Mesendoderm (in vitro differentiated cells): ENCODE measurements around the gene STK40.

Experiments
- DNase-seq: peaks from one replicate; pipeline ENCODE4 v3.0.0; 2013
- H2AK5ac ChIP-seq: 2 replicates; pipeline ENCODE4 v1.6.1; 2013; ENCODE audit warnings: low read length, inconsistent platforms
- H2BK120ac ChIP-seq: 2 replicates; pipeline ENCODE4 v1.6.1; 2013; ENCODE audit warnings: low read depth, mild to moderate bottlenecking, low read length, moderate library complexity, mixed read lengths
- H2BK15ac ChIP-seq: replicated peaks from 2 replicates; pipeline ENCODE4 v1.6.1; 2013; ENCODE audit warnings: low read depth, mild to moderate bottlenecking, moderate library complexity
- H2BK5ac ChIP-seq: 2 replicates; pipeline ENCODE4 v1.6.1; 2013; ENCODE audit warnings: low read length, inconsistent platforms
- H3K18ac ChIP-seq: 2 replicates; pipeline ENCODE4 v1.6.1; 2013; ENCODE audit warnings: mild to moderate bottlenecking, low read length, mixed read lengths
- H3K23ac ChIP-seq: one replicate; pipeline ENCODE4 v1.6.1; 2013; ENCODE audit warnings: low read length
- H3K27ac ChIP-seq: 2 replicates; pipeline ENCODE4 v1.5.1; 2013; ENCODE audit warnings: low read depth, mild to moderate bottlenecking, inconsistent platforms, low read length, moderate library complexity
- H3K27me3 ChIP-seq: 2 replicates; pipeline ENCODE4 v1.6.1; 2013; ENCODE audit warnings: low read length, control low read depth, mild to moderate bottlenecking, inconsistent platforms; ENCODE audit not compliant: insufficient read depth, poor library complexity
- H3K36me3 ChIP-seq: 2 replicates; pipeline ENCODE4 v1.6.1; 2013; ENCODE audit warnings: low read length, inconsistent platforms; ENCODE audit not compliant: control insufficient read depth, insufficient read depth
- H3K4ac ChIP-seq: one replicate; pipeline ENCODE4 v1.6.1; 2013; ENCODE audit warnings: low read depth, mild to moderate bottlenecking, low read length, moderate library complexity
- H3K4me1 ChIP-seq: 2 replicates; pipeline ENCODE4 v1.6.1; 2013; ENCODE audit warnings: low read depth, low read length, inconsistent platforms; ENCODE audit not compliant: control insufficient read depth
- H3K4me2 ChIP-seq: 2 replicates; pipeline ENCODE4 v1.6.1; 2013; ENCODE audit warnings: low read length
- H3K4me3 ChIP-seq: 2 replicates; pipeline ENCODE4 v1.5.1; 2013; ENCODE audit warnings: mild to moderate bottlenecking, low read length
- H3K56ac ChIP-seq: one replicate; pipeline ENCODE4 v1.6.1; 2013; ENCODE audit warnings: low read length
- H3K79me1 ChIP-seq: 2 replicates; pipeline ENCODE4 v1.6.1; 2013; ENCODE audit warnings: low read length, inconsistent platforms
- H3K79me2 ChIP-seq: 2 replicates; pipeline ENCODE4 v1.6.1; 2013; ENCODE audit warnings: mild to moderate bottlenecking, low read length; ENCODE audit not compliant: control insufficient read depth, insufficient read depth
- H3K9ac ChIP-seq: 2 replicates; pipeline ENCODE4 v1.6.1; 2013; ENCODE audit warnings: low read length, inconsistent platforms
- H4K5ac ChIP-seq: one replicate; pipeline ENCODE4 v1.6.1; 2013; ENCODE audit warnings: low read length
- H4K8ac ChIP-seq: one replicate; pipeline ENCODE4 v1.6.1; 2013; ENCODE audit warnings: low read depth, mild to moderate bottlenecking, control low read depth, low read length, moderate library complexity
- WGBS: extraction: QIAGEN DNeasy Blood & Tissue Kit; methylation state at CpG from one replicate; pipeline ENCODE4 v1.1.7; 2013; ENCODE audit warnings: low lambda C conversion rate, missing lambda C conversion rate; ENCODE audit not compliant: insufficient coverage; ENCODE audit errors: extremely low coverage; 5-methylcytosine and 5-hydroxymethylcytosine counted together

STK40 gene

GRCh38 chr1:36350659-36351226 lies 35.0 kb downstream of the STK40 start:
- Histone ChIP-seq H2BK5ac (no peak overlapping the region), H4K5ac (no peak overlapping the region), H3K4me2 (no peak overlapping the region), H3K79me1 (no peaks in the 10 kb centered on the region), H2BK120ac (no peak overlapping the region), H3K79me2 (no peaks in the 10 kb centered on the region), H3K27me3 (no peaks in the 10 kb centered on the region), H3K9ac (no peak overlapping the region), H3K4me3 (no peak overlapping the region), H3K4ac (no peak overlapping the region), H3K56ac (no peak overlapping the region), H4K8ac (no peak overlapping the region), H2BK15ac (no peak overlapping the region), H3K18ac (no peak overlapping the region), H2AK5ac (no peak overlapping the region), H3K27ac (no peak overlapping the region), H3K23ac (no peak overlapping the region), H3K4me1 (no peaks in the 10 kb centered on the region), H3K36me3 (peaks cover 17% of the 10 kb centered on the region)
- DNase-seq, result peak; percentile 35
- no CpG with 5 or more reads among the region's 13 CpGs for WGBS

- Histone ChIP-seq H3K79me1 (no peaks in the 10 kb centered on the region), H3K56ac (no peak overlapping the region), H3K4me3 (no peak overlapping the region), H3K4me2 (no peak overlapping the region), H3K27me3 (no peaks in the 10 kb centered on the region), H3K36me3 (peaks cover 16% of the 10 kb centered on the region), H2BK15ac (no peak overlapping the region), H3K18ac (no peak overlapping the region), H3K4me1 (no peaks in the 10 kb centered on the region), H2BK5ac (no peak overlapping the region), H2BK120ac (no peak overlapping the region), H4K8ac (no peak overlapping the region), H3K79me2 (no peaks in the 10 kb centered on the region), H3K9ac (no peak overlapping the region), H4K5ac (no peak overlapping the region), H3K27ac (no peak overlapping the region), H3K23ac (no peak overlapping the region), H3K4ac (no peak overlapping the region), H2AK5ac (no peak overlapping the region)
- no CpG with 5 or more reads among the region's 16 CpGs for WGBS
- DNase-seq, result no peak
These were observed 35.9 kb downstream of the STK40 start for GRCh38 chr1:36349839-36350238.

- H2BK5ac ChIP-seq, result no peak overlapping the region
- H4K5ac ChIP-seq, result no peak overlapping the region
- no peaks in the 10 kb centered on the region for H3K79me1 ChIP-seq
- no peak overlapping the region for H3K4ac ChIP-seq
- no peak overlapping the region for H4K8ac ChIP-seq
- no peak overlapping the region for H3K4me2 ChIP-seq
- H2AK5ac ChIP-seq, result no peak overlapping the region
- no peaks in the 10 kb centered on the region for H3K4me1 ChIP-seq
- peaks cover 13% of the 10 kb centered on the region for H3K36me3 ChIP-seq
- no peak overlapping the region for H3K23ac ChIP-seq
- no peak overlapping the region for H3K9ac ChIP-seq
- H3K27me3 ChIP-seq, result no peaks in the 10 kb centered on the region
- H2BK15ac ChIP-seq, result no peak overlapping the region
- no peak overlapping the region for H3K18ac ChIP-seq
- H3K4me3 ChIP-seq, result no peak overlapping the region
- H3K27ac ChIP-seq, result no peak overlapping the region
- H2BK120ac ChIP-seq, result no peak overlapping the region
- no CpG with 5 or more reads among the region's 7 CpGs for WGBS
- H3K79me2 ChIP-seq, result no peaks in the 10 kb centered on the region
- no peak overlapping the region for H3K56ac ChIP-seq
- no peak for DNase-seq
These were observed 36.5 kb downstream of the STK40 start for GRCh38 chr1:36349241-36349671.

- Histone ChIP-seq H2BK15ac (no peak overlapping the region), H2BK120ac (no peak overlapping the region), H3K4me2 (no peak overlapping the region), H3K27me3 (no peaks in the 10 kb centered on the region), H3K56ac (no peak overlapping the region), H4K8ac (no peak overlapping the region), H3K79me2 (no peaks in the 10 kb centered on the region), H3K18ac (no peak overlapping the region), H3K4me3 (no peak overlapping the region), H2AK5ac (no peak overlapping the region), H3K4ac (no peak overlapping the region), H3K36me3 (peaks cover 10% of the 10 kb centered on the region), H3K27ac (no peak overlapping the region), H3K9ac (no peak overlapping the region), H3K79me1 (no peaks in the 10 kb centered on the region), H2BK5ac (no peak overlapping the region), H4K5ac (no peak overlapping the region), H3K4me1 (no peaks in the 10 kb centered on the region), H3K23ac (no peak overlapping the region)
- WGBS, result no CpG with 5 or more reads among the region's 8 CpGs
- no peak for DNase-seq
These were observed 38.9 kb downstream of the STK40 start for GRCh38 chr1:36346741-36347370.

- Histone ChIP-seq H3K36me3 (peaks cover 10% of the 10 kb centered on the region), H2BK5ac (no peak overlapping the region), H2BK15ac (no peak overlapping the region), H3K27me3 (no peaks in the 10 kb centered on the region), H3K79me1 (no peaks in the 10 kb centered on the region), H2AK5ac (no peak overlapping the region), H3K56ac (no peak overlapping the region), H3K23ac (no peak overlapping the region), H4K8ac (no peak overlapping the region), H3K4ac (no peak overlapping the region), H4K5ac (no peak overlapping the region), H3K79me2 (no peaks in the 10 kb centered on the region), H3K27ac (no peak overlapping the region), H3K9ac (no peak overlapping the region), H3K4me3 (no peak overlapping the region), H2BK120ac (no peak overlapping the region), H3K4me2 (no peak overlapping the region), H3K18ac (no peak overlapping the region), H3K4me1 (no peaks in the 10 kb centered on the region)
- DNase-seq, result no peak
- no CpG with 5 or more reads among the region's 7 CpGs for WGBS
These were observed 40.4 kb downstream of the STK40 start for GRCh38 chr1:36345353-36345752.

GRCh38 chr1:36344395-36344680 lies 41.4 kb downstream of the STK40 start:
- no peak overlapping the region for H3K56ac ChIP-seq
- no peak overlapping the region for H2BK15ac ChIP-seq
- H3K27me3 ChIP-seq, result no peaks in the 10 kb centered on the region
- H3K18ac ChIP-seq, result no peak overlapping the region
- no peak overlapping the region for H4K8ac ChIP-seq
- no peak overlapping the region for H2BK120ac ChIP-seq
- no CpG with 5 or more reads among the region's 8 CpGs for WGBS
- DNase-seq, result no peak
- no peak overlapping the region for H3K4me2 ChIP-seq
- H2AK5ac ChIP-seq, result no peak overlapping the region
- H2BK5ac ChIP-seq, result no peak overlapping the region
- H3K27ac ChIP-seq, result no peak overlapping the region
- H4K5ac ChIP-seq, result no peak overlapping the region
- no peak overlapping the region for H3K4me3 ChIP-seq
- H3K23ac ChIP-seq, result no peak overlapping the region
- H3K79me2 ChIP-seq, result no peaks in the 10 kb centered on the region
- H3K9ac ChIP-seq, result no peak overlapping the region
- peaks cover 10% of the 10 kb centered on the region for H3K36me3 ChIP-seq
- no peak overlapping the region for H3K4ac ChIP-seq
- no peaks in the 10 kb centered on the region for H3K79me1 ChIP-seq
- no peaks in the 10 kb centered on the region for H3K4me1 ChIP-seq
